ENCODE data around the gene NUCKS1. TPM values are rescaled to one million over a fixed set of nuclear protein-coding genes. Genes with fewer than 3 reads are reported as not detected.

Gene NUCKS1, protein sequence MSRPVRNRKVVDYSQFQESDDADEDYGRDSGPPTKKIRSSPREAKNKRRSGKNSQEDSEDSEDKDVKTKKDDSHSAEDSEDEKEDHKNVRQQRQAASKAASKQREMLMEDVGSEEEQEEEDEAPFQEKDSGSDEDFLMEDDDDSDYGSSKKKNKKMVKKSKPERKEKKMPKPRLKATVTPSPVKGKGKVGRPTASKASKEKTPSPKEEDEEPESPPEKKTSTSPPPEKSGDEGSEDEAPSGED
- total RNA-seq, result 244 TPM

DNA sequence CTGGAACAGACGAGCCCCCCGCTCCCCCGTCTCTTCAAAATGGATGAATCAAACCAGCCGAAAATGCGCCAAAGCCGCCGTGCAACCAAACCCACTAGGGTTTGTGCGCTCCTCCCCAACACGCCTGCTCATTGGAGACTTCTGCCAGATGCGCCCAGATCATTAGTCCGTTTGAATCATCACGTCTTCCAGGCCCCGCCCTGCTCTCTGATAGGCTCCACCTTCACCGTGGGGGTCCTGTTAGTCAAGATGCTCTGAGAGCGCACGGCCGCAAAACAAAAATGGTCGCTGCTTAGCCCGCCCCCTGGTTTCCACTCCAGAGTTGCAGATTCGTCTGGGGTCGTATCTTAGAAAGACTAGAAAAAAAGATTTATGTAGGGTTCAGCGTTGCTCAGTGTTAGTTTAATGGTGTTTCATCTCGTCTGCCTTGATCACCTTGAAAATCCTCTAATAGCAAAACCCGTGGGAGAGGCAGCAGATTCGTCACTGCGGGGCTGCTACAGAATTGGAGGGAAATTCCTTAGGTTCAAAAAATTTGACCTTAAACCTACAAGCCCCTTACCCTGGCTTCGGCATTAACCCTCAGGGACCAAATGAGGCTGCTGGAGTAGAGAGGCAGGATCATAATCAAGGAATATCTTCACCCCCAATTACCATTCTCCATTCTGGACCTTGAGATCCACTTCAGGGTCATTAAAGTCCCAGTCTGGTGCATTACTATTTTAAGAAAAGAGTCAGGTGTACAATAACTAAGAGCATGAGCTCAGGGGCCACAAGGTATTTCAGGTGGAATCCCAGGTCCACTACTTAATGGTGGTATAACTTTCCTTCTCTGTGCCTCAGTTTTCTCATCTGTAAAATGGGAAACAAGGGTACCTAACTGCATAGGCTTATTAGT lies at the start of gene NUCKS1:
Gene NUCKS1, minus strand, starts transcription at position 45 of the 898 bp plus-strand sequence. CDS start 209 bp downstream, outside the sequence.
- DNase-seq, result peak; percentile 98

DNA sequence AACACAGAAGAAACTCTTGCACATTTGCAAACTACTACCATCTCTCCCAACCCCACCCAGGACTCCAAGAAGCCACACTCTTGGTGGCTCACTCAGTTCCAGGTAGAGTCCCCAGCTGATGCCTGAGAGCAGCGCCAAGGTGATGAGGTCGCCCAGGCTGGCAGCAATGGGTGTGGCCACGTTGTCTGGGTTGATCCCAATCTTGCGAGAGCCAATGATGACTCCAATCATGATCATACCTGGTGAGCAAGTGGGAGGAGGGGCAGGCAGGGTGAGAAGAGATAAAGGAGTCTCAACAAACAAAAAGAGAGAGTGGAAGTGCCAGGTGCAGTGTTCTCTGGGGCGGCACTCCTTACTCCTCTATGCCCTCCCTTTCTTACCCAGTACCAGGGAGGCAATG lies 48.6 kb upstream of the NUCKS1 start:
- DNase-seq, result no peak

DNA sequence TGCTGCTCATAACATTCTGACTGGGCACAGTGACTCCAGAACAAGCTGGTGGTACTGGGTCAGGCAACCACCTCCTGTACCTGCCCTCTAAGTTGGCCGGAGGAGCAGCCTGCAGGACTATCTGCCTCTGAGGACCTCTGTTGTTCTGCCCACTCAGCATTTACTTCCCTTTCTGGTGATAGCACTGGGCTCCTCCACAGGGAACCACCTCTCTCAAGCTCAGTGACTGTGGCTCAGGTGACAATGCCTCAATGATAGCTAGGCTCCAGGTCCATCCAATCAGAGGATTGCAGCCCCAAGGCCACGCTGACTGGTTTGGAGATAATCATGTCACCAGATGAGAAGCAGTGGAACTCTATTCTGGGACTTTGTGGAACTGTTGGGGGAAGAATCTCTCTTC lies 47.2 kb upstream of the NUCKS1 start:
- no peak for DNase-seq

DNA sequence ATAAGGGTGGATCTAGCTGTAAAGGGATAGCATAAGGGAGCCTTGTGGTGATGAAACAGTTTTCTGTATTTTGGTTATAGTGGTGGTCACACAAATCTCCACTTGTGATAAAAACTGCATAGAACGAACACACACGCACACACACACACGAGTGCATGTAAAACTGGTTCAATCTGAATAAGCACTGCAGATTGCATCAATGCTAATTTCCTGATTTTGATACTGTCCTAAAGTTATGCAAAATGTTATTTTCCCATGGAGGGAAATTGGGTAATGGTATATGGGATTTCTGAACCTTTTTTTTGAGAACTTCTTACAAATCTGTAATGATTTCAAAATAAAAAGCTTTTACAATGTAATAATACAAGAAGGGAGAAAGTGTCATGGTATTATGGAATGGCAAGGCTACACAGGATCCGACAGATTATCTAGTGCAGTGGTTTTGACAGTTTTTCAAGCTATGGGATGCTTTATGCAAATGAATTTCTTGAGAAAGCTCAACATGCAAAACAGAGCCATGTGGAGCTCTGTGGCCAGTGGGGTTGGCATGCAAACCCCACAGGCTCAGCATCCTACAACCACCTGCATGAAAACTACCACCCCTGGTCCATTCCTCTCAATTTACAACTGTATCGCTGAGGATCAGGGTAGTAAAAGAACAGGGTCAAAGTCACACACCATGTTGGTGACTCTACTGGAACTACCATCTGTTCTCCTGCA lies 44.2 kb upstream of the NUCKS1 start:
- no peak for DNase-seq

DNA sequence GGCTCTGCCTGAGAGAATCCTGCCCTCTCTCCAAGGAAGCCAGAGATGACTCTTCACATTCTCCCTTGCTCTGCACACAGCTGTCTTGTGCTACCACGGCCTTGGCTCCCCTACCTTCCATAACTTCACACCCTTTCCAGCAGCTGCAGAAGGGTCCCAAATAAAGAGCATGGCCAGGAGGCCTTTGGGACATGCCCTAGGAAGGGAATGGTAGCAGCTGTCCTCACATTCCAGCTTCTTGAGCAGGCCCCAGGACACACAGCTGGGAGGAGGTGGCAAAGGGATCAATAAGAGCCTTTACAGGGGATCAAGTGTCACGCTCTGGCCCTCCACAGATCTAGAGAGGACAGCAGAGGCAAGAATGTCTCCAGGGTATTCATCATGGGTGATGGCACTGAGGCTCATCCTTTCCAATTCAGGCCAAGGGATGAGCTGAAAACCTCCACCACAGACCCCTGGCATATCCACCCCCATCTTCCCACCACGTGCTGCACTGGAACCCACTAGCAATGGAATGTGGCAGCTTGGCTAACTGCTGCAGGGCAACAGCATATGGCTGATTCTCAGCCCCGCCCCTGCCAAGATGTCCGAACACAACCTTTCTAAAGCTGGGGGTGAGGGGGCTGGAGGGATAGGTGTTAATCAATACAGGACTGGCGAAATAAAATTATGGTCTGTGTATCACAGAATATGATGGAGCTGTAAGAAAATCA lies 43.1 kb upstream of the NUCKS1 start:
- no peak for DNase-seq

DNA sequence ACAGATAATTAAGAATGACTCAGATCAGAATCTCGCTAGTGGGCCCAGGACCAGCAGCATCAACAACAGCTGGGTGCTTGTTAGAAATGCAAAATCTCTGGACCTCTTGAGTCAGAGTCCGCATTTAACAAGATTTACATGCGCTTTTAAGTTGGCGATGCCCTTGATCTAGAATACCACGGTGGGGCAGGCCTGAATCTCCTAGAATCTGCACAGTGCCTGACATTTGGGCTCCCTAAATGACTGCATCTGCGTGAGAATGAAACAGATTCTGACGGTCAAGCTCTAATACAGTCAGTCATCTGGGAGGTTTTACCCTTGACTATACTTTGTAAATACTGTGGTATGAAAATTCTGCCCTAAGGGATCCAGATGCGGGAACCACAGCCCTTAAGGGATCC lies 42.5 kb upstream of the NUCKS1 start:
- DNase-seq, result no peak

DNA sequence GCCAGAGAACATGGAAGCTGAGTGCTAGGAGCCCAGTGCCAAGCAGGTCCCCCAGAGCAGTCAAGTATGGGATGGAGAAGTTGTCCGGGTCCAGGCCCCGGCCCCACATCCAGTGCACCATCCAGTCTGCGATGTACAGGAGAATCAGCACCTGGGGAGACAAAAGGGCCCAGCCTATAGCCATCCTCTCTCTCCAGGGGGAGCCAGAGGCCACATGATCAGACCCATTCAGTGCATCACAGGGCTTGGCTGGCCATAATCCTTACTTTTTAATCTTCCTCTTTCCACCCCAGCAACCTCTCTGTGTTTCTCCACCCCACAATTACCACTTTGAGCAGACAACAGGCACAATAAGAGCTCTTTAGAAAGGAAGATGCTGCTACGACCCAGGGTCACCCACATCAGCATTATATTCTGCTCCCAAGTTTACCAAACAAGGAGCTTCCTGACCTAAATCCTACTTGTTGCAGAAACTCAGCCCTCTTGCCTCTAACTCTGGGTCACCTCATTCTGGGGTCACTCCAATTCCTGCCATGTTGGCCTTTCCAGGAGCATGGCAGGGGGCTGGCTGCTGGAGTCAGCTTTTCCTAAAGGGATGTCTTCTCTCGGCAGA lies 41.7 kb upstream of the NUCKS1 start:
- DNase-seq, result no peak

DNA sequence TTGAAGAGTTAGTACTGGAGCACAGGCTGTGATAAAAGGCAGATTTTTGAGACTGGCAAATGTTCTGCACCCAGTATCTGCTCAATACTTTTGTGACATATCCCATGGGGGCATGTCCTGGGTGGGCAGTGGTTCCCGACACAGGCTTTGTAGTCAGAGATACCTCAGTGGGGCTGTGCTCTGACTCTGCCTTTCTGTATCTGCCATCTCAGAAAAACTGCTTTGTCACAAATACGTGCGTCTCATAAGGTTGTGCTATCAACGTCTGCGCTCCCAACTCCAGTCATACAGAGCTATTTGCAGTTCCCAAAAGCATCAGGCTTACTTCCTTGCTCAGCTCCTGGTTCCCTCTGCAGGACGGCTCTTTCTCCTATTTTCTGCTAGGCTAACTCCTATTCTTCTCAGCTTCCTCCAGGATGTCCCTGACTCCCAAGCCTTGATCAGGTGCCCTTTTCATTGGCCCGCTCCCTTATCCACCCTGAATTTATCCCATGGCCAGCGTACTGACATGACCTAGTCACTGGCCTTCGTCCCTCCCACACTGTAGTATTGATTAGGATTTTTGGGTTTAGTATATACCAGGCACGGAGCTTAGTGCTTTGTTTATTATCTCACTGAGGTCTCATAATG lies 37.4 kb upstream of the NUCKS1 start:
- DNase-seq, result no peak

DNA sequence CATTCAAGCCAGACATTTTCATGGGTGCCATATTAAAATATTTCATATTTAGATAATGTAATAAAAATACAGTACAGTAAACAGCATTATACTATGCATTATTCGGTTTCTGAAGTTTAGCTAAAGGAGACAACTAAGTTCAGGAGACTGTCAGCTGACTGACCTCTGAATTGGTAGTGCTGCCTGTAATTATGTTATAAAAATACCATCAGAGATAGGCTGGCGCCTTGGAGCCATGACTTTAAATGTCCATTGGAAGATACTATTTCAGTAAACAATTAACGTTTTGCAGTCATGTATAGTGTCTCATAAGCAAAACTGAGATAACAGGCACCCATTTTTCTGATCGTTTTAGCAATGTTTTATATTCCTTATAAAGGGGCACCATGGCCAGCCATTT lies 36.6 kb upstream of the NUCKS1 start:
- DNase-seq, result no peak

DNA sequence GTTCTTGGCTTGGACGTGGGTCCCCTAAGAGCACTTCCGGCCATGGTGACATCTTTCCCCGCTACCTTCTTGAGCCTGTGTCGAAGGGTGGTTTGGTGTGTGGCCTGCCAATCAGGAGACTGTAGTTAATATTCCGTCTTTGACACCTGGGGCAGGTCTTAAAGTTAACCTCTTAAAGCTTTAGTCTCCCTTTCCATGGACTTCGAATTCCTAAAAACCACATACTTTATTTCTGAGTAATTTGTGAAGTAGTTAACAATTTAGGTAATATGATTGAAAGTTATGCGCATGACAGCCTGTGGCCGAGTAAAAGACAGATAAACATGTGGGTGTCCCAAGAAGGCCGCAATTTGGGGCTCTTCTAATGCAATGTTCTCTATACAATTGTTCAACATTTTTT lies 35.5 kb upstream of the NUCKS1 start:
- DNase-seq, result no peak

DNA sequence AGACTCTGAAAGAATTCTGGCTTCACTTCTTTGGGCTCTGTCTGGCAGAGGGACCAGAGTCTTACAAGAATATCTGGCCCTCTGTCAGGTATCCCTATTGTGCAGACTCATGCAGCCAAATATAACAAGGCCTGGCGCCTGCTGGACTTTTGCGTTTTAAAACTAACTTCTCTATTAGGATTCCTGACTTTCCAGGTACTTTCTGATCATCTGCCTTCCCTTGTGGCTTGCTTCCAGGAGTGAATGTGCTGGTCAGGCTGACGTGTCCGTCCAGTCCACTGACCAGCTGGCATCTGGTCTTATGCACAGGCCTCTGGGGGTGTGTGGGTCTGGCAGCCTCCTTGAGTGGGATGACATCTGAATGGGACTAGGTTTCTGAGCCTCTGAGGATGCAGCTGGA lies 33.9 kb upstream of the NUCKS1 start:
- no peak for DNase-seq

DNA sequence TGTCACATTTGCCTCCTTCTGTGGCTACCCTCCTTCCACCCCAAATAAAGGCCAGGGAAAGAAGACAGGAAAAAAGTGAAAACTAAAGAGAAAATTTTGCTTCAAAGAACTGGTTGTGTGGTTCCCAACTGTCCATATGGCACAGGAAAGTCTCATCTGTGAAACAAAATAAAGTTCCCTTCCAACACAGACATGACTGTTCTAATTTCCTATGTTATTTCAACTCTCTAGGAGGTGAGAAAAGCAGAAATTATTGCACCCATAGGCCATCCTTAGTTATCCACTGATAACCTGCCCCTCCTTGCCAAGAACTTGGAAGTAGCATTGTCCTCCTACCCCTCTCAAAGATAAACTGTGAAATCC lies 33.4 kb upstream of the NUCKS1 start:
- DNase-seq, result no peak

DNA sequence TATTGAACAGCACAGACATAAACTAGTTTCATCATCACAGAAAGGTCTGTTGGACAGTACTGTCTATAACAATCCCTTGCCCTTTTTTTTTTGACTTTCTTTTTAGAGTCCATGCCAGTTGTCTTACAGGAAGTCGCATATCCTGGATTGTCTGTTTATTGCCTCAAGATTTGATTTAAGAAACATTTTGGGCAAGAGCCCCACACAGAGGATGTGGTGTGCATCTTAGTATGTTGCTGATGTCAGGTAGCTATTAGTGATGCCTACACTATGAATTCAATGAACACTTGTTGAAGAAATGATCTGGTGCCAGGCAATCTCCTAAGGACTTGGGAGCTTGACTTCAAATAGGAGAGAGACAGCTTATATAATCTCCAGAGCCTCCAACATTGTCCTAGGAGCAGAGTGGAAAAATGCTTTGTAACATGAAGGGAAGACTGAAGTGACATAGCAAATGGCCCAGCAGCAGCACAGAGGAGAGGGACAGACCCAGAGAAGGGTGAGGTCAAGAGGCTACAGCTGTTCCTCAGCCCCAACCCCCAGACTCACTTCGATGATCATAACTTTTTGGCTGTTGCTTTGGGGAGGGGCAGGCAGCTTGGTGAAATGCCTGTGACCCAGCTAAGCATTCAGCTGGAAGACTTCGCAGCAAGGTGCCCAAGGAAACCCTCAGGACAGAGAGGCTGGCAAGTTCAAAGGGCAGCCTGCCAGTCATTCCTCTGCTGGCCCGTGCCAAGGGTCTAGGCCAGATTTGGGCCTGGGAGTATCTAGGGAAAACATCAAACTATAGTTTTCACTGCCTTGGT lies 32.8 kb upstream of the NUCKS1 start:
- no peak for DNase-seq

DNA sequence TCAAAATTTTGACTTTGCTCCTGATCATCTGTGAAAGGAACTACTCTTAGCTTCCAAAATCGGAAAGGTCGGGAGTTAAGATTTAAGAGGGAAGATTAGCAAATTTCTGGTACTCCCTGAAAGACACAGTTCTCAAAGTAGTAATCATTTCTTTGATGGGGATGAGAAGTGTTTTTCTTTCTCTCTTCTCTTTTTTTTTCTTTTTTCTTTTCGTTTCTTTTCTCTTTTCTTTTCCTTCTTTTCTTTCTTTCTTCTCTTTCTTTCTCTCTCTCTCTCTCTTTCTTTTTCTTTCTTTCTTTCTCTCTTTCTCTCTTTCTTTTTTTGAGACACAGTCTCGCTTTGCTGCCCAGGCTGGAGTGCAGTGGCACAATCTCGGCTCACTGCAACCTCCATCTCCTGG lies 30.4 kb upstream of the NUCKS1 start:
- DNase-seq, result no peak

DNA sequence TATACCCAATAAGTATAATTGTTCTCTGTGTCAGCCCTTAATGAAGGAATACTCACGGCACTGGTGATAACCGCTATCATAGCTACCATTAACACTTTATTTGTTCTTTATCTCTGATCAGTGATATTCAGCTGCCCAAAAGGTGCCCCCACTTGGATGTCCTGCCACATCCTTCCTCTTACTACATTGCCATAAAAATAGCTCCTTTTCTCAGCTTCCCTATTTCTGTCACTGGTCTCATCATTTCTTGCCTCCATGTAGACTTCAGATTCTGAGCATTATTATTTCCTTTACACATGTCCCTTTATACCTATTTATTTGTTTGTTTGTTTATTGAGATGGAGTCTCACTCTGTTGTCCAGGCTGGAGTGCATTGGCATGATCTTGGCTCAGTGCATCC lies 28.0 kb upstream of the NUCKS1 start:
- DNase-seq, result no peak

DNA sequence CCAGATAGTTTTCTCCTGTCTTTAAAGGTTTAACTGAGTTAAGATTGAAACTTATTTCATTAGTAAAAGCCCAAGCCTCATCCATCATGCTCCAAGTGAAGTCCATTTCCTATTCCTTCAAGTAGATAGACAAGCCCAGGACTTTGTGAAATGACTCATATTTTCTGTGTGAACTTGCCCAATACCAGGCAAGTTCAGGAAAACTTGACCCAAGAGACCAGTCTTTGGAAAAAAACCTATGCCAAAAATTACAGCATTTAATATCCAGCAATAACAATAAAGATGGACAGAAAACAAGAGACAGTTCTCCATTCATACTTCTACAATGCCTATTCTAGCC lies 25.7 kb upstream of the NUCKS1 start:
- no peak for DNase-seq

DNA sequence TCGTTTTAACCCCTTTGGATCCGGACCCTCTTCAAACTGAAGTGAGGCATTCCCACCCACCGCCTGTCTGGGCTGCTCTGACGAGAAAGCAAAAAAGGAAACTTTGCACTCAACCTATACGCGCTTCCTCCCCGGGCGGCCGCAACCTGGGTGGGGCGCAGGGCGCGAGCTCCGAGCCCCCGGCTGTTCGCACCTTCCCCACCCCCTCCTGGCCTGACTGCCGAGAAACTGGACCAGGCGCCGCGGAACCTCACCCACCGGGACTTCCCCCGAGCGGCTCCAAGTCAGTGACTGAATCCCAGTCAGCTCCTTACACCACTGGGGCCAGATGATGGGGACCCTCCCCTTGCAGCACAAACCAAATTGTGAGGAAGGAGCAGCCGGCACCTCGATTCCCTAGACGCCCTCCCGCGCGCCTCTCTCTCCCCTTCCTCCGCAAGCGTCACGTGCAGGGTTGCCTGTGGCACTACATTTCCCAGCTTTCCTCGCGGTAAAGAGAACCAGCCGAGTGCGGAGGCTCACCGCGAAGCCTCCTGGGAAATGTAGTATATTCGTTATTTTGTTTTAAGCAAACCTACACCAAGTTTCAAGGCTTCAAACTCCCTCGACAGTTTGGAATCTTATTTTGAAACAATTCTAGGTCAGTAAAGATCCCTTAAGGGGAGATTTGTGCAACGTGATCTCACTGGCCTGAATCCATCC lies 25.2 kb upstream of the NUCKS1 start, which contains the start of gene RAB29:
Gene RAB29, minus strand, starts transcription at position 468 of the 702 bp plus-strand sequence. CDS start 526 bp downstream, outside the sequence.
- DNase-seq, result peak; percentile 40

DNA sequence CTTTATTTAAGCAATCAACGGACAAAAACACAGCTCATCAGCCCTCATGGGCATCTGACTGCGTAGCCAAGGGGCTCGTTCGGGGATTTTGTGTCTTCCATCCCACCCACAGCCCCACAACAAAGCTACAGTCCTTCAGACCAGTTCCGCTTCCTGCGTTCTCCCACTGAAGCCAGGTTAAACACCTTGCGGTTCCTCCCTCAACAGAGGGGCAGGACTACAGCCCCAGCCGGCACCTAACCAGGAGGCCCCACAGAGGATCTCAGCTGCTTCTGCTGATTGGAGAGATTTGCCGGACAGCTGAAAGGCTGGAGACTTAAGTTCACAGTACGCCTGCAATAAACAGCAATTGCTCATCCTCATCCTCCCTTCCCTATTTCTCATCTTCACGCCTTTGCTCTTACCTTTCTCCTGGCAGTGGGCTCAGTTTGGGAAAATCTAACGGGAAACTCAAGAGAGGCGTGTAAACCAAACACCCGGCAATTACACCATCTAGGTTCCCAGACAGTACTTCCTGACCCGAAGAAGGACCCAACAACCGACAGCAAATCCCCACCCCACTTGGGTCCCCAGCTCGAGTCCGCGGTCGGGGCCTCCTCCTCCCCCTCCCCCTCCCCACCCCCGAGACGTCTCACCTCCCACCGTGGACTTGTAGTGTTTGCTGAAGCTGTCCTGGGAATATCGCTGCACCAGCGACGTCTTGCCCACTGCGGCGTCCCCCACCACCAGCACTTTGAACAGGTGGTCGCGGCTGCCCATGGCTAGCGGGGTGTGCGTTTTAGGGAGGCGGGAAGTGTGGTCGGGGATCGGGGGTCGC lies 24.4 kb upstream of the NUCKS1 start:
- no peak for DNase-seq

DNA sequence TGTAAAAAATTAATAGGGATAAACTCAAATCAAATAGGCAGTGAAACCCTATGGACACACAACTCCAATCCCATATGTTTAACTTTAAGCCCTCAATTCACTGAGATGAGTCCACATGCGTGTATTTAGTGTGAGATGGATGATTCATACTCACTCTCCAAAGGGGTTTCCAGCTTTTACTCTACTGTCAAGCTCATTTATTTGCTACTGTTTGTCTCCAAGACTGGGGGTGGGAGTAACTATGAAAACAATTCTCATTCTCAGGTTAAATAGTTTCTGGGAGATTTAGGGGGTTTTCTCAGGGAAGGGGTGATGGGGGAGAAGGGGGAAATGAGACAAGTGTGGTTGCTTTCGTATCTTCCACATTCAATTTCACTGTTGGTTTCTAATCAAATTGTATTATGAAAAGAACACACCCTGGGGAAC lies 22.6 kb upstream of the NUCKS1 start:
- no peak for DNase-seq
